K562 (cell line): ENCODE data around the gene PFDN2. TPM values are rescaled to one million over a fixed set of nuclear protein-coding genes. Genes with fewer than 3 reads are reported as not detected.

Experiments
- BHLHE40 ChIP-seq: IDR thresholded peaks from 2 replicates; pipeline ENCODE4 v1.6.1; 2011; ENCODE audit warnings: low read length, improper control_type of control experiment
- CXXC5 ChIP-seq: fragments of 250-450 bp; sonication (Bioruptor Pico); IDR thresholded peaks from 2 replicates; pipeline ENCODE4 v1.8.0; 2022; ENCODE audit warnings: inconsistent platforms, mild to moderate bottlenecking, moderate library complexity
- ETV1 ChIP-seq: fragments of 450-650 bp; conservative IDR thresholded peaks from 2 replicates; pipeline ENCODE4 v1.6.1; 2016; ENCODE audit warnings: missing genetic modification characterization, control low read depth, low read depth, missing compliant biosample characterization
- EWSR1 ChIP-seq: fragments of 450-650 bp; IDR thresholded peaks from 2 replicates; pipeline ENCODE4 v1.6.1; 2018; ENCODE audit warnings: borderline replicate concordance, mild to moderate bottlenecking, low read depth, moderate library complexity; ENCODE audit not compliant: partially characterized antibody
- FIP1L1 ChIP-seq: fragments of 200-400 bp; formaldehyde crosslinking; IDR thresholded peaks from 2 replicates; pipeline ENCODE4 v1.6.1; 2018; ENCODE audit warnings: mild to moderate bottlenecking, low read depth, low read length; ENCODE audit not compliant: poor library complexity, severe bottlenecking
- FOSL1 ChIP-seq: fragments of 200-800 bp; sonication (Bioruptor generic); conservative IDR thresholded peaks from 2 replicates; pipeline ENCODE4 v1.6.1; 2016; ENCODE audit warnings: missing genetic modification characterization, missing compliant biosample characterization
- KLF13 ChIP-seq: fragments of 450-650 bp; IDR thresholded peaks from 2 replicates; pipeline ENCODE4 v1.6.1; 2016; ENCODE audit warnings: missing genetic modification characterization, low read depth, mild to moderate bottlenecking, missing compliant biosample characterization, moderate library complexity, borderline replicate concordance
- LCOR ChIP-seq: sonication (generic); formaldehyde crosslinking; IDR thresholded peaks from 2 replicates; pipeline ENCODE4 v1.8.0; 2022; ENCODE audit warnings: mild to moderate bottlenecking, missing genetic modification reagents
- MCM5 ChIP-seq: fragments of 450-650 bp; IDR thresholded peaks from 2 replicates; pipeline ENCODE4 v1.6.1; 2016; ENCODE audit warnings: low read depth
- MXI1 ChIP-seq: IDR thresholded peaks from 2 replicates; pipeline ENCODE4 v1.6.1; 2011; ENCODE audit warnings: low read depth, mild to moderate bottlenecking, improper control_type of control experiment, low read length
- PPARD ChIP-seq: fragments of 250-450 bp; sonication (Bioruptor Pico); IDR thresholded peaks from 2 replicates; pipeline ENCODE4 v1.8.0; 2022; ENCODE audit warnings: inconsistent platforms, mild to moderate bottlenecking, moderate library complexity
- SMARCC2 ChIP-seq: fragments of 450-650 bp; IDR thresholded peaks from 2 replicates; pipeline ENCODE4 v1.6.1; 2017; ENCODE audit warnings: antibody characterized with exemption, moderate library complexity, mild to moderate bottlenecking, low read depth
- polyA plus RNA-seq, 8 experiments: library from polyadenylated mRNA; depleted of rRNA in 4 of 8; stranded (reverse) in 5 of 8; unstranded in 3 of 8; fragments of >200 nt; fragmentation: Nextera tagmentation in 2 of 8; fragmentation: Illumina TruSeq in 1 of 8; extraction: Ambion mirVana in 2 of 8; extraction: Trizol in 1 of 8; gene quantifications; 2 replicates each; pipeline versions ENCODE4 v1.2.1 to v1.2.3, GENCODE V29; 2011 to 2014; ENCODE audit warnings: inconsistent platforms in 1 of 8, missing spikeins in 1 of 8
- total RNA-seq, 7 experiments: library from RNA; depleted of rRNA in 6 of 7; stranded (reverse); fragments of >200 nt in 6 of 7; fragmentation: Illumina TruSeq in 2 of 7; extraction: Trizol in 2 of 7; gene quantifications; 2 replicates each; pipeline versions ENCODE4 v1.2.1 to v1.2.3, GENCODE V29; 2011 to 2021; ENCODE audit warnings: low replicate concordance in 1 of 7
- TF ChIP-seq, protein P1 (sequence below): fragments of 200-600 bp; sonication (generic); IDR thresholded peaks from one replicate; pipeline ENCODE4 v1.6.1; 2012; ENCODE audit warnings: mild to moderate bottlenecking, low read depth, low read length, inconsistent platforms
- TF ChIP-seq, protein P2 (sequence below): fragments of 450-650 bp; formaldehyde crosslinking; IDR thresholded peaks from 2 replicates; pipeline ENCODE4 v1.4.0; 2020; ENCODE audit warnings: mild to moderate bottlenecking, moderate library complexity
- TF ChIP-seq, protein P3 (sequence below): fragments of 250-450 bp; sonication (Bioruptor Pico); IDR thresholded peaks from 2 replicates; pipeline ENCODE4 v1.9.0; 2021; ENCODE audit warnings: mild to moderate bottlenecking

Gene PFDN2
- total and polyA plus RNA-seq, 9 of the 15 experiments (the other 6 are each of a cell fraction or from before 2014, with no cell fraction given) = 50.2 to 361 (median 144) TPM

DNA sequence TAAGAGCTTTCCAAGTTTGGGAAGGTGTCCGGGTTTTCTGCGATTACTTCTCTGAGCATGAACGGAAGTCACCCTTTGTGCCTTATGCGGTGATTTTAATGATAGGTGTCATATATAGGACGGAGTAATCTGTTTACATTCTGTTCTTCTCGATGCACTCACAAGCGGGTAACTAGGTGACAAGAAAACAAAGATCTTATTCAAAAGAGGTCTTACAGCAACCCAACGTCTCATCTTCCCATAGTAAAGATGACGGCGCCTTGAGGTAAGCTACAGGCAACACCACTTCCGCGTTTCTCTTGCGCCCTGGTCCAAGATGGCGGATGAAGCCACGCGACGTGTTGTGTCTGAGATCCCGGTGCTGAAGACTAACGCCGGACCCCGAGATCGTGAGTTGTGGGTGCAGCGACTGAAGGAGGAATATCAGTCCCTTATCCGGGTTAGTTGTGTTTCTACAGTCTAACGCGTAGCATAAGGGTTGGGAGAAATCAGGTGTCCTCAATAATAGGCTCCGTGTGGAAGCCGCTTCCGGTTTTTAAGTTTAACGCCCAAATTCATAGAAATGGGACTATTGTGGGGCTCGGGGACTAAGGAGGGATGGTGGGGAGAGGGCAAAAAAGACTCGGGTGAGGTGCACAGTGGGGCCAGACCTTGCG, 36.0 kb upstream of the PFDN2 start, which contains the start of gene UFC1 (continued):
- TF ChIP-seq, protein P1, sequence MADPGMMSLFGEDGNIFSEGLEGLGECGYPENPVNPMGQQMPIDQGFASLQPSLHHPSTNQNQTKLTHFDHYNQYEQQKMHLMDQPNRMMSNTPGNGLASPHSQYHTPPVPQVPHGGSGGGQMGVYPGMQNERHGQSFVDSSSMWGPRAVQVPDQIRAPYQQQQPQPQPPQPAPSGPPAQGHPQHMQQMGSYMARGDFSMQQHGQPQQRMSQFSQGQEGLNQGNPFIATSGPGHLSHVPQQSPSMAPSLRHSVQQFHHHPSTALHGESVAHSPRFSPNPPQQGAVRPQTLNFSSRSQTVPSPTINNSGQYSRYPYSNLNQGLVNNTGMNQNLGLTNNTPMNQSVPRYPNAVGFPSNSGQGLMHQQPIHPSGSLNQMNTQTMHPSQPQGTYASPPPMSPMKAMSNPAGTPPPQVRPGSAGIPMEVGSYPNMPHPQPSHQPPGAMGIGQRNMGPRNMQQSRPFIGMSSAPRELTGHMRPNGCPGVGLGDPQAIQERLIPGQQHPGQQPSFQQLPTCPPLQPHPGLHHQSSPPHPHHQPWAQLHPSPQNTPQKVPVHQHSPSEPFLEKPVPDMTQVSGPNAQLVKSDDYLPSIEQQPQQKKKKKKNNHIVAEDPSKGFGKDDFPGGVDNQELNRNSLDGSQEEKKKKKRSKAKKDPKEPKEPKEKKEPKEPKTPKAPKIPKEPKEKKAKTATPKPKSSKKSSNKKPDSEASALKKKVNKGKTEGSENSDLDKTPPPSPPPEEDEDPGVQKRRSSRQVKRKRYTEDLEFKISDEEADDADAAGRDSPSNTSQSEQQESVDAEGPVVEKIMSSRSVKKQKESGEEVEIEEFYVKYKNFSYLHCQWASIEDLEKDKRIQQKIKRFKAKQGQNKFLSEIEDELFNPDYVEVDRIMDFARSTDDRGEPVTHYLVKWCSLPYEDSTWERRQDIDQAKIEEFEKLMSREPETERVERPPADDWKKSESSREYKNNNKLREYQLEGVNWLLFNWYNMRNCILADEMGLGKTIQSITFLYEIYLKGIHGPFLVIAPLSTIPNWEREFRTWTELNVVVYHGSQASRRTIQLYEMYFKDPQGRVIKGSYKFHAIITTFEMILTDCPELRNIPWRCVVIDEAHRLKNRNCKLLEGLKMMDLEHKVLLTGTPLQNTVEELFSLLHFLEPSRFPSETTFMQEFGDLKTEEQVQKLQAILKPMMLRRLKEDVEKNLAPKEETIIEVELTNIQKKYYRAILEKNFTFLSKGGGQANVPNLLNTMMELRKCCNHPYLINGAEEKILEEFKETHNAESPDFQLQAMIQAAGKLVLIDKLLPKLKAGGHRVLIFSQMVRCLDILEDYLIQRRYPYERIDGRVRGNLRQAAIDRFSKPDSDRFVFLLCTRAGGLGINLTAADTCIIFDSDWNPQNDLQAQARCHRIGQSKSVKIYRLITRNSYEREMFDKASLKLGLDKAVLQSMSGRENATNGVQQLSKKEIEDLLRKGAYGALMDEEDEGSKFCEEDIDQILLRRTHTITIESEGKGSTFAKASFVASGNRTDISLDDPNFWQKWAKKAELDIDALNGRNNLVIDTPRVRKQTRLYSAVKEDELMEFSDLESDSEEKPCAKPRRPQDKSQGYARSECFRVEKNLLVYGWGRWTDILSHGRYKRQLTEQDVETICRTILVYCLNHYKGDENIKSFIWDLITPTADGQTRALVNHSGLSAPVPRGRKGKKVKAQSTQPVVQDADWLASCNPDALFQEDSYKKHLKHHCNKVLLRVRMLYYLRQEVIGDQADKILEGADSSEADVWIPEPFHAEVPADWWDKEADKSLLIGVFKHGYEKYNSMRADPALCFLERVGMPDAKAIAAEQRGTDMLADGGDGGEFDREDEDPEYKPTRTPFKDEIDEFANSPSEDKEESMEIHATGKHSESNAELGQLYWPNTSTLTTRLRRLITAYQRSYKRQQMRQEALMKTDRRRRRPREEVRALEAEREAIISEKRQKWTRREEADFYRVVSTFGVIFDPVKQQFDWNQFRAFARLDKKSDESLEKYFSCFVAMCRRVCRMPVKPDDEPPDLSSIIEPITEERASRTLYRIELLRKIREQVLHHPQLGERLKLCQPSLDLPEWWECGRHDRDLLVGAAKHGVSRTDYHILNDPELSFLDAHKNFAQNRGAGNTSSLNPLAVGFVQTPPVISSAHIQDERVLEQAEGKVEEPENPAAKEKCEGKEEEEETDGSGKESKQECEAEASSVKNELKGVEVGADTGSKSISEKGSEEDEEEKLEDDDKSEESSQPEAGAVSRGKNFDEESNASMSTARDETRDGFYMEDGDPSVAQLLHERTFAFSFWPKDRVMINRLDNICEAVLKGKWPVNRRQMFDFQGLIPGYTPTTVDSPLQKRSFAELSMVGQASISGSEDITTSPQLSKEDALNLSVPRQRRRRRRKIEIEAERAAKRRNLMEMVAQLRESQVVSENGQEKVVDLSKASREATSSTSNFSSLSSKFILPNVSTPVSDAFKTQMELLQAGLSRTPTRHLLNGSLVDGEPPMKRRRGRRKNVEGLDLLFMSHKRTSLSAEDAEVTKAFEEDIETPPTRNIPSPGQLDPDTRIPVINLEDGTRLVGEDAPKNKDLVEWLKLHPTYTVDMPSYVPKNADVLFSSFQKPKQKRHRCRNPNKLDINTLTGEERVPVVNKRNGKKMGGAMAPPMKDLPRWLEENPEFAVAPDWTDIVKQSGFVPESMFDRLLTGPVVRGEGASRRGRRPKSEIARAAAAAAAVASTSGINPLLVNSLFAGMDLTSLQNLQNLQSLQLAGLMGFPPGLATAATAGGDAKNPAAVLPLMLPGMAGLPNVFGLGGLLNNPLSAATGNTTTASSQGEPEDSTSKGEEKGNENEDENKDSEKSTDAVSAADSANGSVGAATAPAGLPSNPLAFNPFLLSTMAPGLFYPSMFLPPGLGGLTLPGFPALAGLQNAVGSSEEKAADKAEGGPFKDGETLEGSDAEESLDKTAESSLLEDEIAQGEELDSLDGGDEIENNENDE = no peak
- TF ChIP-seq EWSR1 (no peak), PPARD (CRISPR knock-in tag) (no peak), LCOR (CRISPR knock-in tag) (peak; percentile 94), MXI1 (no peak), SMARCC2 (no peak), BHLHE40 (0 out of 2 replicates have a peak, but pooled peaks have one; percentile 44), CXXC5 (peak; percentile 75), MCM5 (no peak), FOSL1 (tag) (no peak; the same call in 1 of the 2 replicates), FIP1L1 (no peak), ETV1 (tag) (peak; percentile 61), KLF13 (tag) (no peak)
- TF ChIP-seq, protein P2, sequence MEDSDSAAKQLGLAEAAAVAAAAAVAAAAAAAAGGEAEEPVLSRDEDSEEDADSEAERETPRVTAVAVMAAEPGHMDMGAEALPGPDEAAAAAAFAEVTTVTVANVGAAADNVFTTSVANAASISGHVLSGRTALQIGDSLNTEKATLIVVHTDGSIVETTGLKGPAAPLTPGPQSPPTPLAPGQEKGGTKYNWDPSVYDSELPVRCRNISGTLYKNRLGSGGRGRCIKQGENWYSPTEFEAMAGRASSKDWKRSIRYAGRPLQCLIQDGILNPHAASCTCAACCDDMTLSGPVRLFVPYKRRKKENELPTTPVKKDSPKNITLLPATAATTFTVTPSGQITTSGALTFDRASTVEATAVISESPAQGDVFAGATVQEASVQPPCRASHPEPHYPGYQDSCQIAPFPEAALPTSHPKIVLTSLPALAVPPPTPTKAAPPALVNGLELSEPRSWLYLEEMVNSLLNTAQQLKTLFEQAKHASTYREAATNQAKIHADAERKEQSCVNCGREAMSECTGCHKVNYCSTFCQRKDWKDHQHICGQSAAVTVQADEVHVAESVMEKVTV = no peak
- TF ChIP-seq, protein P3, sequence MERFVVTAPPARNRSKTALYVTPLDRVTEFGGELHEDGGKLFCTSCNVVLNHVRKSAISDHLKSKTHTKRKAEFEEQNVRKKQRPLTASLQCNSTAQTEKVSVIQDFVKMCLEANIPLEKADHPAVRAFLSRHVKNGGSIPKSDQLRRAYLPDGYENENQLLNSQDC (CRISPR knock-in tag) = 0 out of 2 replicates have a peak, but pooled peaks have one; percentile 20
